Progenitor cell of endocrine pancreas (in vitro differentiated cells): Measurements from ENCODE around the gene MFAP5. TPM values are rescaled to one million over a fixed set of nuclear protein-coding genes. Genes with fewer than 3 reads are reported as not detected.

ENCODE experiments used
- DNase-seq: peaks from one replicate; pipeline ENCODE4 v3.0.0; 2021; ENCODE audit warnings: low spot score; ENCODE audit not compliant: unreplicated experiment
- H3K27ac Mint-ChIP-seq: 2 replicates; pipeline ENCODE4 v1.8.0; 2021; ENCODE audit warnings: mild to moderate bottlenecking, moderate library complexity, mixed read lengths
- H3K27me3 Mint-ChIP-seq: 2 replicates; pipeline ENCODE4 v1.8.0; 2021; ENCODE audit warnings: mixed read lengths
- H3K36me3 Mint-ChIP-seq: 2 replicates; pipeline ENCODE4 v1.8.0; 2022; ENCODE audit warnings: mixed read lengths; ENCODE audit not compliant: insufficient read depth
- H3K4me1 Mint-ChIP-seq: 2 replicates; pipeline ENCODE4 v1.8.0; 2021; ENCODE audit warnings: low read depth, mixed read lengths
- H3K4me3 Mint-ChIP-seq: 2 replicates; pipeline ENCODE4 v1.8.0; 2021; ENCODE audit warnings: low read depth, mild to moderate bottlenecking, moderate library complexity, mixed read lengths
- H3K9me3 Mint-ChIP-seq: 2 replicates; pipeline ENCODE4 v1.8.0; 2021; ENCODE audit warnings: low read depth, mixed read lengths
- CTCF ChIP-seq: fragments of 200-600 bp; sonication (generic); IDR thresholded peaks from one replicate; pipeline ENCODE4 v1.5.0; 2021; ENCODE audit warnings: antibody characterized with exemption, mild to moderate bottlenecking; ENCODE audit not compliant: unreplicated experiment
- total RNA-seq: library from RNA; stranded (reverse); gene quantifications from 2 replicates; pipeline ENCODE4 v1.2.1, GENCODE V29; 2021

The MFAP5 gene
- total RNA-seq, 1 donor from 2014 or later = not detected

- Mint-ChIP-seq H3K27ac (no peak overlapping the region), H3K4me3 (no peak overlapping the region), H3K36me3 (no peaks in the 10 kb centered on the region), H3K27me3 (peaks cover 48% of the 10 kb centered on the region), H3K9me3 (no peaks in the 10 kb centered on the region), H3K4me1 (no peaks in the 10 kb centered on the region)
- TF ChIP-seq CTCF = no peak
- no peak for DNase-seq
Measured at GRCh38 chr12:8603286-8603685, 59.3 kb downstream of the MFAP5 start.

GRCh38 chr12:8596561-8596960 is 66.1 kb downstream of the MFAP5 start:
- H3K36me3 Mint-ChIP-seq = no peaks in the 10 kb centered on the region
- H3K27me3 Mint-ChIP-seq = peaks cover 10% of the 10 kb centered on the region
- peaks cover 3% of the 10 kb centered on the region for H3K4me1 Mint-ChIP-seq
- H3K9me3 Mint-ChIP-seq = no peaks in the 10 kb centered on the region
- H3K27ac Mint-ChIP-seq = no peak overlapping the region
- no peak for TF ChIP-seq CTCF
- DNase-seq = no peak
- no peak overlapping the region for H3K4me3 Mint-ChIP-seq

Other genes starting within 250 kb of the MFAP5 start
- gene CLEC6A, start 206.9 kb downstream of the MFAP5 start, total RNA-seq = not detected in 2 replicates
- gene CLEC4D, start 149.3 kb downstream of the MFAP5 start, total RNA-seq = 0.14 TPM in 1 of 2 replicates, not detected in the other
- gene CLEC4E, start 121.9 kb downstream of the MFAP5 start, total RNA-seq = not detected in 2 replicates
- not detected in 2 replicates for gene AICDA, start 50.0 kb downstream of the MFAP5 start, total RNA-seq
- 143 and 154 TPM in 2 replicates for gene RIMKLB, start 35.2 kb upstream of the MFAP5 start, total RNA-seq
- 0.19 and 0.38 TPM in 2 replicates for gene A2ML1, start 159.8 kb upstream of the MFAP5 start, total RNA-seq